ENCODE measurements around the gene CATSPERZ.

CATSPERZ gene

DNA sequence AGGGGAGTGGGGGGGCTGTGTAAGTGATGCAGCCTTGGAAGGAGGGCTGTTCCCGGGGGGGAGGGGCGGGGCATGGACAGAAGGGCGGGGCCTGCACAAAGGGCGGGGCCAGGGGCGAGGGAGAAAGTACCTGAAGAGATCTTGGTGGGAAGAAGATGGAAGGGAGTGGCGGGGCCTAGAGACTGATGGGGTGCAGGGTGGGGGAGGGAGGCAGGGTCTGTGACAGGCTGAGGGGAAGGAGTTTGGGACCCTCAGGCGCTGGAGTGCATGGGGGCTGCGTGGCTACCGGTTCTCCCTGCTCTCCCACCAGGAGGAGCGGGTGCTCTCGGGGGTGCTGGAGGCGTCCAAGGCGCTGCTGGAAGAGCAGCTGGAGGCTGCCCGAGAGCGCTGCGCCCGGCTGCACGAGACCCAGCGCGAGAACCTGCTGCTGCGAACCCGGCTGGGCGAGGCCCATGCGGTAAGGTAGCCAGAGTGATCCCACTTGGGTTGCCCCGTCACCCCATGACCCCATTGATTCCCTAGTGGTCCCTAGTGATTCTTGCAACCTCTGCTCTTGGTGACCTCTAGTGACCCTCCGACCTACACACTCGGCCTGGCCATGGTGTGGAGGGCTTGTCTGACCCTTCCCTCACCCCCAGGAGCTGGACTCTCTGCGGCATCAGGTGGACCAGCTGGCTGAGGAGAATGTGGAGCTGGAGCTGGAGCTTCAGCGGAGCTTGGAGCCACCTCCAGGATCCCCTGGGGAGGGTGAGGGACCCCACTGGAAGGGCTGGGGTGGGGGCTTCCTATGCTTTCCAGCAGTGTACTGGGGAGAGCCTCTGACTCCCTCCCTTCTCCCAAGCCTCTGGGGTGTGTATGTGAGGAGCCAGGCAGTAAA, 42.9 kb downstream of the CATSPERZ start:
- DNase-seq, result no peak

DNA sequence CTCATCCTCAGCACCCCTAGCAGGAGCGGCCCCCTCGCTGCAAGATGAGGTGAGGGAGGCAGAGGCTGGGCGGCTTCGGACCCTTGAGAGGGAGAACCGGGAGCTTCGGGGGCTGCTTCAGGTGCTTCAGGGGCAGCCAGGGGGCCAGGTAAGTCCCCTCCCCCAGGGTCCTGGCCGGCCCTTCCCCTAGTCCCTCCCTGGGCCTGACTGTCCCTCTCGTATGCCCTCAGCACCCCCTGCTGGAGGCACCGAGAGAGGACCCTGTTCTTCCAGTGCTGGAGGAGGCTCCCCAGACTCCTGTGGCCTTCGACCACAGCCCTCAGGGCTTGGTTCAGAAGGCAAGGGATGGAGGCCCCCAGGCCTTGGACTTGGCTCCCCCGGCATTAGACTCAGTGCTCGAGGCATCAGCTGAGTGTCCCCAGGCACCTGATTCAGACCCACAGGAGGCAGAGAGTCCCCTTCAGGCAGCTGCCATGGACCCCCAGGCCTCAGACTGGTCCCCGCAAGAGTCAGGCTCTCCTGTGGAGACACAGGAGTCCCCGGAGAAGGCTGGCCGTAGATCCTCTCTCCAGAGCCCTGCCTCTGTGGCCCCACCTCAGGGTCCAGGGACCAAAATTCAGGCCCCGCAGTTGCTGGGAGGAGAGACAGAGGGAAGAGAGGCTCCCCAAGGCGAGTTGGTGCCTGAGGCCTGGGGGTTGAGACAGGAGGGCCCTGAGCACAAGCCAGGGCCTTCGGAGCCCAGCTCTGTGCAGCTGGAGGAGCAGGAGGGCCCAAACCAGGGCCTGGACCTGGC, 43.8 kb downstream of the CATSPERZ start:
- DNase-seq, result peak; percentile 16

DNA sequence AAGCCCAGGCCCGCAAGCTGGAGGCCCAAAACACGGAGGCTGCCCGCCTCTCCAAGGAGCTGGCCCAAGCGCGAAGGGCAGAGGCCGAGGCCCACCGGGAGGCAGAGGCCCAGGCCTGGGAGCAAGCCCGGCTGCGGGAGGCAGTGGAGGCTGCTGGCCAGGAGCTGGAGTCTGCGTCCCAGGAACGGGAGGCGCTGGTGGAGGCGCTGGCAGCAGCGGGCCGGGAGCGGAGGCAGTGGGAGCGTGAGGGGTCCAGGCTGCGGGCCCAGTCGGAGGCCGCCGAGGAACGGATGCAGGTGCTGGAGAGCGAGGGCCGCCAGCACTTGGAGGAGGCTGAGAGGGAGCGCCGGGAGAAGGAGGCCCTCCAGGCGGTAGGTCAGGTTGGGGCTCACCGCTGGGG, 44.6 kb downstream of the CATSPERZ start:
- no peak for DNase-seq

DNA sequence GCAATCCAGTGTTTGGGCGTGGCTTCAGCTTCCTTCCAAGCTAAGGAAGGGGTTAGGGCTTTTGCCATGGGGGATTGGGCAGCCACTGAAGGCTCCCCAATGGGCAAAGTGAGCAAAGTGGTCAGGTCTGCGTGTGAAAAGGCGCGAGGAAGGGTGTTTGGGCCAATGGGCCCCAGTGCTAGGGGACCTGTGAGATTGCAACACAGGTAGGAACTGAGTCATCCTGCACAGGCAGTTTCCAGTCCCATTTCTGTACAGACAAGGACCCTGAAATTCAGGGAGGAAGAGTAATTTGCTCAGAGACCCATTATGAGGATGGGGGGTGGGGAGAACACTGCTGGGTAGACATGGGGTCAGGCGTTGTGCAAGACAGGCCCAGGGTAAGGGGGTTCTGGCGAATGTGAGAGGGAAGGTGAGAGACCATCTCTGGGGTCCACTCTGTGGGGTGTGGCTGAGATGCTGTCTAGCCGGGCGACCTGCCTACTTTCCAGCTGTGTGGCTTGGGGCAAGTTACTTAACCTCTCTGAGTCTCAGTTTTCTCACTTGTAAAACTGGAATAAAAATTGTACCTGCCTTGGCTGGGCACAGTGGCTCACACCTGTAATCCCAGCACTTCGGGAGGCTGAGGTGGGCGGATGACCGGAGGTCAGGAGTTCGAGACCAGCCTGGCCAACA, 47.2 kb downstream of the CATSPERZ start:
- DNase-seq, result no peak

DNA sequence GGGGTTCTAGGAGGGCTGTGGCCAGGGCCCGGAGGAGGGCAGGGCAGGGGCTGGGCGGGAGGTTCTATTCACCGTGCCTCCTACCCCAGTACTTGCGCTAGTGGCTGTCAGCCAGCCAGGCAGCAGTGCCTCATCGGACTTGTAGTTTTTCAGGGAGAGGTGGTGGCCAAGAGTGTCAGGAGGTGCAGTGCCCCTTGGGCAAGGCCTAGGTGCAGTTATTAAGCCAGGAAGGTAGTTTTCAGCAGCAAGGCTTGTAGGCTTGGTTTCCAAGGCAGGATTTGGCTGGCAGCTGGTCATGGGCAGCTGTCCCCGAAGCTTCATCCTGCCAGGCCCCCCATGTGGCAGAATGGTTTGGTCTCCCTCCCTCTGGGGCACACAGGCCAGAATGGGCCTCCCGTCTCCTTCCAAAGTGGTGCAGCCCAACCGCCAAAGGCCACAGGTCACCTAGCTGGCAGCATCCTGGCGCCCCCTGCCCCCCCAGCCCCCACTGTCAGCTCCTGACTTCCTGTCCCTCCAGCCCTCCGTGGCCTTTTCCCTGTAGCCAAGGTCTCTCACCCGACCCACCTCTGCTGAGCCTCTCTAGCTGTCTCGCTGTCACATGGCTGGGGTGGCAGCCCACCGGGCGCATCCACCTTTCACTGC, 48.3 kb downstream of the CATSPERZ start:
- DNase-seq, result no peak

DNA sequence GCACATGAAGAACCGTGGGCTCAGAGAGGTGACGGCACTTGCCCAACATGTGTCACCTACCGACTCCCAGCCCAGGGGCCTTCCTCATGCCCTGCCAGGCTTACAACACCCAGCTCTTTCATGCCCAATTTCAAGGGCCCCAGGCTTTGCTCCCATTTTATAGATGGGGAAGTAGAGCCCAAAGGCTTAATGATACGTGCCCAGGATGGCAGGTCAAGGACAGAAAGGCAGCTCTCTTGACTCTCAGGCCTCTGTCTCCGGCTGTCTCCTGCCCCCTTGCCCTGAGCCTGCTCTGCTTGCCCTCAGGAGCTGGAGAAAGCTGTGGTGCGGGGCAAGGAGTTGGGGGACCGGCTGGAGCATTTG, 48.8 kb downstream of the CATSPERZ start:
- DNase-seq, result no peak

DNA sequence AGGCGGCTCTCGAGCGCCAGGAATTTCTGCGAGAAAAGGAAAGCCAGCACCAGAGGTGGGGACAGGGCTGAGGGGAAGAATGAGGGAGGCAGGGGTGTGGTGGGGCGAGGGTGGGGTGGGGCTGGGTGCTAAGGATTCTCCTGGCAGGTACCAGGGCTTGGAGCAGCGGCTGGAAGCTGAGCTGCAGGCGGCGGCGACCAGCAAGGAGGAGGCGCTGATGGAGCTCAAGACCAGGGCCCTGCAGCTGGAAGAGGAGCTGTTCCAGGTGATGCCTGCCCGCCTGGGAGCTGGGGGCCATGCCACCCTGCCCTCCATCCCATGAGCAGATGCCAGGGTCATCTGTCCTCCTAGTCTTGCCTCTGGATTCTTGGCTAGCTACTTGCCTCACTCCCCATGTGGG, 49.2 kb downstream of the CATSPERZ start:
- no peak for DNase-seq

DNA sequence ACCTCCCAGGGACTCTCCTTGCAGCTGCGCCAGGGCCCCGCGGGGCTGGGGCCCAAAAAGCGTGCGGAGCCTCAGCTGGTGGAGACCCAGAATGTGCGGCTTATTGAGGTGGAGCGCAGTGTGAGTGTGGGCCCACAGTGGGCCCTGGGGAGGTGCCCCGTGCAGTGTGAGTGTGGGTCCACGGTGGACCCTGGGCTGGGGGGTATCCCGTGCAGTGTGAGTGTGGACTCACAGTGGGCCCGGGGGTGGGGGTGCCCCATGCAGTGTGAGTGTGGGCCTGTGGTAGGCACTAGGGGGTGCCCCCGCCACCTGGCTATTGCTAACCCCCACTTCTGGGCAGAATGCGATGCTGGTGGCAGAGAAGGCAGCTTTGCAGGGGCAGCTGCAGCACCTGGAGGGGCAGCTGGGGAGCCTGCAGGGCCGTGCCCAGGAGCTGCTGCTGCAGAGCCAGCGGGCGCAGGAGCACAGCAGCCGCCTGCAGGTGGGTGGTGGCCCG, 51.0 kb downstream of the CATSPERZ start:
- no peak for DNase-seq

DNA sequence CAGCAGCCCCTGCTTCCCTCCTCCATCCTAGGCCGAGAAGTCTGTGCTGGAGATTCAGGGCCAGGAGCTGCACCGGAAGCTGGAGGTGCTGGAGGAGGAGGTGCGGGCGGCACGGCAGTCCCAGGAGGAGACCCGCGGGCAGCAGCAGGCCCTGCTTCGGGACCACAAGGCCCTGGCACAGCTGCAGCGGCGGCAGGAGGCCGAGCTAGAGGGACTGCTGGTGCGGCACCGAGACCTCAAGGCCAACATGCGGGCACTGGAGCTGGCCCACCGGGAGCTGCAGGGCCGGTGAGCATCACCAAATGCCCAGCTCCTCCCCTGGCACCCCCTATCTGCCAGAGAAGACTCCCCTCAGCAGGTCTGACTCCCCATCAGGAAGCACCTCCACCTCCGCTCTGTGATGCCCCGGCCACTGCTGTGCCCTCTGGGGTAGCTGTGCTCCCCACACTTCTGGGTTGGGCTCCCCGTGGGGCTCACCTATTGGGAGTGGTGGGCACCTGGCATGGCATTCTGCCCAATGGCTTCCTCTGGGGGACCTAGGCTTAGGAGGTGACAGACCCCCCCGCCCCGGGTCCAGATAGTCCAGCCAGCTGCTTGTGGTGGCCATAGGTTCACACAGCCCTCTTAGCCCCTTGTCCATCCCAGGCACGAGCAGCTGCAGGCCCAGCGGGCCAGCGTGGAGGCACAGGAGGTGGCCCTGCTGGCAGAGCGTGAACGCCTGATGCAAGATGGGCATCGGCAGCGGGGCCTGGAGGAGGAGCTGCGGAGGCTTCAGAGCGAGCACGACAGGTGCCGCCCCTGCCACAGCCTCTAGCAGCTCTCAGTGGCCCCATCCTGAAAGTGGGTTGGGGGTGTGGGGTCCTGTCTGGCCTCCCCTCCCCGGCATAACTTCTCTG, 52.2 kb downstream of the CATSPERZ start:
- DNase-seq, result peak; percentile 84

DNA sequence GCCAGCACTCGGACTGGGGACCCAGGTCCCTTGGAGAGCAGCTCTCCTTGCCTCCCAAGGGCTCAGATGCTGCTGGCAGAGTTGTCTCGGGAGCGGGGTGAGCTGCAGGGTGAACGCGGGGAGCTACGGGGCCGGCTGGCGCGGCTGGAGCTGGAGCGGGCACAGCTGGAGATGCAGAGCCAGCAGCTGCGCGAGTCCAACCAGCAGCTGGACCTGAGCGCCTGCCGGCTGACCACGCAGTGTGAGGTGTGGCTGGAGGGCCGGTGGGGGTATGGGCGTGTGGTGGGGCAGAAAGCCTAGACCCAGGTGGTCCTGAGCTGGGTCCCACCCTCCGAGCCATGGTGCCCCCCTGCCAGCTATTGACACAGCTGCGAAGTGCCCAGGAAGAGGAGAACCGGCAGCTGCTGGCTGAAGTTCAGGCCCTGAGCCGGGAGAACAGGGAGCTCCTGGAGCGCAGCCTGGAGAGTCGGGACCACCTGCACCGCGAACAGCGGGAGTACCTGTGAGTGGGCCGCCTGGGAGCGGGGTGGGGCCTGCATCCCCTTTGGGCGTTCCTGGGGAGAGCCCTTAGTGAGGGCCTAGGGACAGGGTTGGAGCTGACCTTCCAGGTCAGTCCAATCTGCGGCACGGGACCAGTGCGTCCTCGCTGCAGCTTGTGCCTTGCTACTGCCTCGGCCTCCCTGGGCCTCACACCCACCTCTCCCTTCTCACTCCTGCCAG, 53.0 kb downstream of the CATSPERZ start:
- peak; percentile 89 for DNase-seq

DNA sequence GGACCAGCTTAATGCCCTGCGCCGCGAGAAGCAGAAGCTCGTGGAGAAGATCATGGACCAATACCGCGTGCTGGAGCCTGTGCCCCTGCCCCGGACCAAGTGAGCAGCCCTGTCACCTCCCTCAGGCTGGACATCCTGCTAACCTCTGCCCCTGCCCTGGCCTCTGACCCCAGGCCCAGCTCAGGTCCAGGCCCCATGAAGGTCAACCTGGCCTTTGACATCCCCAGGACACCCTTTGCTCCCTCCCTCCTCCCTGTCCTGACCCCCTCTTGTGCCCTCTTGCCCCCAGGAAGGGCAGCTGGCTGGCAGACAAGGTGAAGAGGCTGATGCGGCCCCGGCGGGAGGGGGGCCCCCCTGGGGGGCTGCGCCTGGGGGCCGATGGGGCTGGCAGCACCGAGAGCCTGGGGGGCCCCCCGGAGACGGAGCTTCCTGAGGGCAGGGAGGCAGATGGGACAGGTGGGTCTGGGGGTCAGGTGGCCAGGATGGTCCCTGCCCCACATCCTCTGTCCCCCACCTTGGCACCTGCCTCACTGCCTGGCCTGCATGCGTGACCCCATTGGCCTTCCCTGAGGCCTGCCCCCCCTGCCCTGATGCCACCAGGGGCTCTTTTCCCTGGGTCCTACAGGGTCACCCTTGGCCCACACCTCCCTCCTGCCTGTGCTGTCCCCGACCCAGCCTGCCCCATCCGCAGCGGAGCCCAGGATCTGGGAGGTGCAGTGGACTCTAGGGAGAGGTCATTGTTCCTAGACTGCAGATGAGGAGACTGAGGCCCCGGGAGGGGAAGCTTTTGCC, 53.8 kb downstream of the CATSPERZ start:
- peak; percentile 24 for DNase-seq
